Ureter (tissue), 1 donor: ENCODE measurements around the gene ELFN1. TPM values are rescaled to one million over a fixed set of nuclear protein-coding genes. Genes with fewer than 3 reads are reported as not detected.

Experiments
- DNase-seq: peaks from one replicate; pipeline ENCODE4 v3.0.0-alpha.2; 2020; ENCODE audit warnings: low spot score
- total RNA-seq: library from RNA; stranded (reverse); gene quantifications from one replicate; pipeline ENCODE4 v1.2.4, GENCODE V29; 2023
- donor health status: DM: yes; HTN: yes; CAD: no.

ELFN1 gene
- total RNA-seq, 1 donor from 2014 or later, result 1.7 TPM

GRCh38 chr7:1725199-1725690, 55.2 kb downstream of the ELFN1 start:
- no peak for DNase-seq

GRCh38 chr7:1725766-1726630, 55.9 kb downstream of the ELFN1 start:
- DNase-seq, result no peak

DNA sequence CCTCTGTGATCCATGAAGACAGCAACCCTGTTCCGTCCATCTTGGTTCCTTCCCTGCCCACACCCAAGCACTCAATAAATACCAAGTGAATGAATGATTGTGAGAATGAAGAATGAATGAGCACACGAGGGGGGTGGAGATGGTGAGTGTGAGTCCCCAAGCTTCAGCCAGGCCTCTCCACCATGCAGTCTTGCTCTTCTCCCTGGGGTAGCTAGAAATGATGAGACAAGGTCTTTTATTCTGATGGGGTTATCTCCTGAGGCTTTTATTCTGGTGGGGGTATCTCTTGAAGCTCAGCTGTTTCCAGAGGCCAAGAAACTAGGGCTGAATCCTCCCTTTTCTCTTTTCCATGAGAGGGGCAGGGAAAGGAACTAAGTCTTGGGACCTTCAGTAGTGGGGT, 57.0 kb downstream of the ELFN1 start:
- DNase-seq, result no peak

GRCh38 chr7:1727812-1728570, 57.9 kb downstream of the ELFN1 start:
- DNase-seq, result no peak

DNA sequence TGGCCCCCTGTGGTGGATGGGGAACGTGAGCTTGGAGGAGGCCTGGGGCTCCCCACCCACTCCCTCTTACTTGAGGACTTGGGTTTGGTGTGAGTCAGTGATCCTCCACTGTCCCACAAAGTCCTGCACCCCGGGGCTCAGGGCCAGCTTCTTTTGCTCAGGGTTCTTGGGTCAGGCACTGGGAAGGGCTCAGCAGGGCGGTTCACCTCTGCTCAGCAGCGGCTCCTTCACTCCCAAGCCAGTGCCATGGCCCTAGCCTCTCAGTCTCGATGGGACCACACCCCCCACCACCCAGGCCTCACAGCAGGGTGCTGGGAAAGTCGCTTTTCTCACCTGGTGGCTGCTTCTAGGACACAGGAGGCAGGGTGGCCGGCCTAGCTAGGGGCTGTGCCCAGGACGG, 59.1 kb downstream of the ELFN1 start:
- DNase-seq, result no peak

- no peak for DNase-seq
Measured at GRCh38 chr7:1729773-1730172, 59.7 kb downstream of the ELFN1 start.

DNA sequence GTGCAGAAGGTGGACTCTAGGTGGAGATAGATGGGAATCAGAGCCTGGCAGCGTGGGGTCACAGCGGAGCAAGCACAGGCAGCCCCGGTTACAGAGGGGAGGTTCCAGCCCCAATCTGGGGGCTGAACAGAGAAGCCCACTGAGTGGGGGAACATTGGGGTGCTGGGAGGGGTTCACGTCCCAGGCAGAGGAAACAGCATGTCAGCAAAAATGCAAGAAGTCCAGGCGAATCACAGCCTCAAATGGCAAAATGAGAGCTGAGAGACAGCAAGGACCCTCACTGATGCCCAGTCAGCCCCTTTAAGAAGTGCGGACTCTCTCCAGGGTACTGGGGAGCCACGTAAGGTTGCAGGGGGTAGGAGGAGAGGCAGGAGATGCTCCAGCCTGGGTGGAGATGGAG, 62.0 kb downstream of the ELFN1 start:
- DNase-seq, result no peak

GRCh38 chr7:1732645-1733044, 62.6 kb downstream of the ELFN1 start:
- no peak for DNase-seq

DNA sequence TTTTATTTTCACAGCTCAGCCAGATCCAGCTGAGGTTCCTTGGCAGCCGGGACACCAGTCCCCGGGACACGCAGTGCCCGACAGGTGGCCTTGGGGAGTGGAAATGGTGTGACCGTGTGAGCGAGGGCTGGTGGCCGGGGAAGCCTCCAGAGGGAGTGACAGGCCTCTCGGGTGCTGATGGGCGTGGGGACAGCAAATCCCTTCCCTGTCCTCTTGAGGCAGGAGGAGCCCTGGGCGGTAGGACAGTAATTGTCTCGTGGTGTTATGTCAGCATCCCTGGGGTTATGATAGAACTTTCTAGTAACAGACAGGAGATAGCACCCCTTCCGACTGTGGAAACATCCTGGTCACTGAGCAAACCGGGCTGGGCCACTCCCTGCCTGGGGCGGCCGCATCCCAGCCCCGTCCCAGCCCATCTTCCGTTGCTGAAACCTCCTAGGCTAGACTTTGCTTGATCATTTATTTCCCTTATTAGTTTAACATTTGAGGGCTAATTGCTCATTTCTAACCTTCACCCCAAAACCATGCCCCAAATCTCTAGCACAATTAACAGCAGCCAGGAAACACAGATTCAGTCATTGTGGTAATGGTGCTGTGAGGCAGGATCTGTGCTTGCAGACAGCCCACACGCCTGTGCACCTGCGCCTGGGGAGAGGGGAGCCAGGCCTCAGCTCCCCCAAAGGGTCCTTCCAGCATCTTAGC, 63.3 kb downstream of the ELFN1 start:
- no peak for DNase-seq

- no peak for DNase-seq
Measured at GRCh38 chr7:1733908-1734730, 64.0 kb downstream of the ELFN1 start.

DNA sequence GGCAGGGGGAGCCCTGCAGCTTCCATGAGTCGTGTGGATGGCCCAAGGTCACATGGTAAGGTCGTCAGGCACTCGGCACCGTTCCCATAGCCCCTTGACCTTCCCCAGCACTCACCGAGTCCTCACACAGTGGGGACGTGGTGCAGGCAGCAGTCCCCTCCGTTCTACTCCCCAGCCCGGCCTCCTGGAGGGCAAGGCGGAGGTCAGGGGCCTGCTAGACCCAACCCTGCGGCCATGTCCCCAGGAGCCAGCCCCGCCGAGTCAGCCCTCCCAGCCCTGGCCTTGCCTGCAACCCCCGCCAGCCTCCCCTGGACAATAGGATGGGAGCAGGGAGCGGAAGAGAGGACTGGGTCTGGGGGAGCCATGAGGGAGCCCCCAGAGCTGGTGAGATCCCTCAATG, 65.2 kb downstream of the ELFN1 start:
- DNase-seq, result no peak

DNA sequence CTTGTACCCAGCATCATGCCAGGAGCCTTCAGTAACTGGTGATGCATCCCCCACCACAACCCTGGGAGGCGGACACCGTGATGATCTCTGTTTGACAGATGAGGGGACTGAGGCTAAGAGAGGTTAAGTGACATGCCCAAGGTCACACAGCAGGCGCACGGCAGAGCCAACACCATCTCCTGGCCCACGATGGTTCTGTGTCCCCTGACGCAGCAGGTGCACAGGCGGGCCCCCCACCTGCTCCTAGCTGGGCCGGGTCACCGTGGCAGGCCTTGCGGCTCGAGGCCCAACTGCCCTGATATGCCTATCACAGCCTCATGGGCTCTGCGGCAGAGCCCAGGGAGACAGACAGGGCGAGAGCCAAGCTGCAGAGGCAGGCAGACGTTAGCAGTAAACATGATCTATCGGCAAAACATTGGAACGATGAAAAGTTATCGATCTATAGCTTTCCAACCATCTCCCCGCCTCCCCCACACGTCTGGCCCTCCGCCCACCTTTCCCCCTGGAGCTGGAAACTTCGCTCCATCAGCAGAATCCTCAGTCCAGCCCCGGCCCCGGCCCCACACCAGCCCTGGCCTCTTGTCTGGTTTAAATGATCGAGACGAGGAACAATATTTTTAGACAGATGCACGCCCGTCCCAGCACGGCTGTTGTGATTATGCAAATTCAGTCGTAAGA, 65.9 kb downstream of the ELFN1 start:
- no peak for DNase-seq

GRCh38 chr7:1736484-1736817, 66.4 kb downstream of the ELFN1 start:
- no peak for DNase-seq

- DNase-seq, result no peak
Measured at GRCh38 chr7:1736830-1737229, 66.8 kb downstream of the ELFN1 start.

- no peak for DNase-seq
Measured at GRCh38 chr7:1737523-1737922, 67.4 kb downstream of the ELFN1 start.

DNA sequence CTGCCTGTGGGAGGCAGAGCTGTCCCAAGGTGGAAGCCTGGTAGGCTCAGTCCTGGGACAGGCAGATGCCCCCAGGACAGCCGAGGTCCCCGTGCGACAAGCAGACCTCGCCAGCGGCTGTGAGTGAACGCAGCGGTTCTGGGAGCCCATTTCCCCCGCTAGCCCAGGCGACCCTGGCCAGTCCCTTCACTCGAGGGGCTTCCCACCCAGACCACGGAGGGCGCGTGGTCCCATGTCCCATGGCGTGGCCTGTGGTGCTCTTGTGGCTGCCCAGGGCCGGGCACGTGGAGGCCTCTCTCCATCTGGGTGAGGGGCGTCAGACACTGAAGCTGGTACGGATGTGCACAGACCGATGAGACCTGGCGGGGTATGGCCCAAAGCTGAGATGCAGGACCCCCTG, 67.9 kb downstream of the ELFN1 start:
- no peak for DNase-seq

GRCh38 chr7:1738511-1738910, 68.4 kb downstream of the ELFN1 start:
- DNase-seq, result no peak

DNA sequence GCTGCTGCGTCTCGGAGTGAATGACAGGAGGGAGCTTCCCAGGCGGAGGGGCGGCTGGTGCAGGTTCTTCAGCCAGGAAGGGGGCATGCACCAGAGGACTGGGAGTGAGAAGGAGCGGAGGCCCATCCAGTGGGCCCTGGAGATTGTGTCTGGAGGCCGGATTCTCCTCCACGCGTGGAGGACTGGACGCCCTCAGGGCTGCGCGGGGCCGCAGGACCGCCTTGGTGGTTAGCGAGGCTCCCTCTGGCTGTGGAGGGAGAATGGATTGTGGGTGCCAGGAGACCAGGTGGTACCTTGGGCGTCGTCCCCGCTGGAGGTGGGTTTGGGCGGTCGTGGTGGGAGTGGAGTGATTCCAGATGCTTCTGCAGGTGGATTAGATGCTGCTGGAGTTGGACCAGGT, 68.9 kb downstream of the ELFN1 start:
- no peak for DNase-seq

DNA sequence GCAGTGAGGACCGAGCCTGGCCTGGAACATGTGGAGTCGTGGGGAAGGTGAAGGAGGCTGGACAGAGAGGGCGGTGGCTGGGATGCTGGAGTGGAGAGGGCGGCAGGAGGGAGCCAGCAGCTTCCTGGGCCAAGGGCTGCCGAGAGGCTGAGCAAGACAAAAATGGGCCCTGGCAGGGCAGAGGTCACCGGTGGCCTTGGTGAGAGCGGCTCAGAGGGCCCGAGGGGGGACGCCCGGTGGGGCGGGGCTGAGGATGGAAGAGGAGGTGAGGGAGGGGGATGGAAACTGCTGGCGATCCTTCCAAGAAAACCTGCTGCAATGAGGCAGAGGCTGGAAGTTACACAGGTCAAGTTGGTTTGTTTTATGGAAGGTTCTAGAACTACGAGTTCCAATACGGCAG, 69.5 kb downstream of the ELFN1 start:
- no peak for DNase-seq

DNA sequence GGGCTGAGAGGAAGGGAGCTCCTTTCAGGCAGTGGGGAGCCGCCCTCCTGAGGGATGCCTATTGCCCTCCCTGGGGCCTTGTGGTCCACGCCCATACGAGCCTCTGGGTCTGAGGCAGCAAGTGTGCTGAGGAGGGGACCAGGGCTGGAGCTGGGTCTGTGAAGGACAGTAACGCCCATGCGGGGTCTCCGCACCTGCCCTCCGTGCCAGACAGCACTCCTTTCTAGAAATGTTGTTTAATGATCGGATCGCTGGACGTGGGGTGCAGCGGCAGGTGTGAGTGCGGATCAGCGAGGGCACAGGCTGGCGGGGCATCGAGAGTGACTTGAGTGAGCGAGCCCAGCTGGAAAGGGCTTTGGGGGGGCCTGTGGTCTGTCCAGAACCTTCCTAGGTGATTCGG, 70.1 kb downstream of the ELFN1 start:
- no peak for DNase-seq

- DNase-seq, result no peak
Measured at GRCh38 chr7:1741246-1741645, 71.2 kb downstream of the ELFN1 start.
